ENCODE measurements around the gene TREML2.
"Not testable (repeated sequence)": the region's sequence is repeated elsewhere in the genome, so short reads cannot be mapped to it uniquely, and the experiment has no call there.

The TREML2 gene

GRCh38 chr6:41200901-41201763 lies at the start of gene TREML2:
TSS of gene TREML2 (minus strand) at chr6:41201149. CDS start at chr6:41201008, 141 bp downstream.
- no peak for DNase-seq

- DNase-seq, result no peak
Observed at GRCh38 chr6:41247882-41248705, 47.1 kb upstream of the TREML2 start.

GRCh38 chr6:41247288-41247865 lies 46.4 kb upstream of the TREML2 start:
- no peak for DNase-seq

GRCh38 chr6:41246529-41246928 lies 45.6 kb upstream of the TREML2 start:
- DNase-seq, result not testable (repeated sequence)

GRCh38 chr6:41239467-41240159 lies 38.7 kb upstream of the TREML2 start:
- no peak for DNase-seq

- DNase-seq, result no peak
Observed at GRCh38 chr6:41237128-41237527, 36.2 kb upstream of the TREML2 start.

GRCh38 chr6:41236276-41236675 lies 35.3 kb upstream of the TREML2 start:
- no peak for DNase-seq

GRCh38 chr6:41232667-41233066 lies 31.7 kb upstream of the TREML2 start:
- DNase-seq, result no peak

GRCh38 chr6:41231246-41231645 lies 30.3 kb upstream of the TREML2 start:
- no peak for DNase-seq

GRCh38 chr6:41229721-41230120 lies 28.8 kb upstream of the TREML2 start:
- DNase-seq, result no peak

GRCh38 chr6:41228616-41229015 lies 27.7 kb upstream of the TREML2 start:
- DNase-seq, result no peak

GRCh38 chr6:41228096-41228495 lies 27.1 kb upstream of the TREML2 start, which contains the start of gene TREML4:
TSS of gene TREML4 (plus strand) at chr6:41228349. CDS start at chr6:41228428, 79 bp downstream.
- DNase-seq, result no peak

- DNase-seq, result no peak
Observed at GRCh38 chr6:41226752-41227151, 25.8 kb upstream of the TREML2 start.

GRCh38 chr6:41224800-41225199 lies 23.9 kb upstream of the TREML2 start:
- DNase-seq, result no peak

- DNase-seq, result no peak
Observed at GRCh38 chr6:41222513-41222912, 21.6 kb upstream of the TREML2 start.

GRCh38 chr6:41222045-41222444 lies 21.1 kb upstream of the TREML2 start:
- no peak for DNase-seq

- peak in 1 of 2 experiments; percentile 11 for DNase-seq
Observed at GRCh38 chr6:41216616-41217015, 15.7 kb upstream of the TREML2 start.

- DNase-seq, result no peak
Observed at GRCh38 chr6:41215777-41216176, 14.8 kb upstream of the TREML2 start.

- DNase-seq, result no peak
Observed at GRCh38 chr6:41214559-41215238, 13.8 kb upstream of the TREML2 start.

GRCh38 chr6:41209547-41210320 lies 8.8 kb upstream of the TREML2 start:
- DNase-seq, result no peak

- no peak for DNase-seq
Observed at GRCh38 chr6:41208439-41209106, 7.6 kb upstream of the TREML2 start.
